Esophagus mucosa (tissue), 1 donor: Measurements from ENCODE around the gene LKAAEAR1. TPM values are rescaled to one million over a fixed set of nuclear protein-coding genes. Genes with fewer than 3 reads are reported as not detected.

Source experiments
- ATAC-seq: fragments of 200-7000 bp; cut with Tn5 transposase; one replicate; pipeline ENCODE4 v1.9.1; 2020
- total RNA-seq: library from RNA; stranded (reverse); gene quantifications from one replicate; pipeline ENCODE4 v1.2.4, GENCODE V29; 2023
- donor health status: DM: yes; HTN: yes; CAD: no.

Gene LKAAEAR1
- total RNA-seq, 1 donor from 2014 or later: 0.36 TPM

- no peak for ATAC-seq
Measured at GRCh38 chr20:64036346-64037198, 47.6 kb downstream of the LKAAEAR1 start.

- ATAC-seq: no peak
Measured at GRCh38 chr20:64035933-64036345, 48.3 kb downstream of the LKAAEAR1 start, which contains the start of gene C20orf204. Gene C20orf204 (plus strand): TSS chr20:64036182. CDS start chr20:64036324, 142 bp downstream.

- no peak for ATAC-seq
Measured at GRCh38 chr20:64035066-64035932, 48.9 kb downstream of the LKAAEAR1 start.

GRCh38 chr20:64033981-64034493 lies 50.2 kb downstream of the LKAAEAR1 start:
- no peak for ATAC-seq

Other genes starting within 250 kb of the LKAAEAR1 start
- not detected for gene ABHD16B, start 222.9 kb downstream of the LKAAEAR1 start, total RNA-seq
- 90.6 TPM for gene TPD52L2, start 219.1 kb downstream of the LKAAEAR1 start, total RNA-seq
- 64.8 TPM for gene DNAJC5, start 189.3 kb downstream of the LKAAEAR1 start, total RNA-seq
- 25.1 TPM for gene UCKL1, start 128.0 kb downstream of the LKAAEAR1 start, total RNA-seq
- 13.9 TPM for gene ZNF512B, start 114.5 kb downstream of the LKAAEAR1 start, total RNA-seq
- 5.7 TPM for gene SAMD10, start 104.8 kb downstream of the LKAAEAR1 start, total RNA-seq
- gene PRPF6, start 103.3 kb downstream of the LKAAEAR1 start, total RNA-seq: 39.7 TPM
- gene C20orf204, start 48.2 kb downstream of the LKAAEAR1 start, total RNA-seq: 0.88 TPM
- 5.4 TPM for gene SOX18, start 34.8 kb downstream of the LKAAEAR1 start, total RNA-seq
- gene TCEA2, start 21.2 kb downstream of the LKAAEAR1 start, total RNA-seq: 6.8 TPM
- gene RGS19, start 4.9 kb downstream of the LKAAEAR1 start, total RNA-seq: 6.1 TPM
- gene OPRL1, start 4.3 kb downstream of the LKAAEAR1 start, total RNA-seq: 0.12 TPM
- not detected for gene NPBWR2, start 23.2 kb upstream of the LKAAEAR1 start, total RNA-seq
- not detected for gene MYT1, start 80.1 kb upstream of the LKAAEAR1 start, total RNA-seq
- gene PCMTD2, start 171.3 kb upstream of the LKAAEAR1 start, total RNA-seq: 26.0 TPM